Stimulated activated CD4-positive, alpha-beta T cell treated with anti-CD3 and anti-CD28 coated beads, Interleukin-12 subunit alpha, Interleukin-12 subunit beta, amount 100 ng/mL, for 4 hours (primary cell): ENCODE measurements around the gene ANKS1A.
"Not testable (repeated sequence)": the region's sequence is repeated elsewhere in the genome, so short reads cannot be mapped to it uniquely, and the experiment has no call there.

Experiments used
- DNase-seq: peaks from one replicate; pipeline ENCODE4 v3.0.0-alpha.2; 2020

ANKS1A gene

GRCh38 chr6:34884996-34885395, 4.1 kb upstream of the ANKS1A start:
- DNase-seq, result no peak

- DNase-seq, result not testable (repeated sequence)
These were observed 3.2 kb upstream of the ANKS1A start for GRCh38 chr6:34885837-34886236.

DNA sequence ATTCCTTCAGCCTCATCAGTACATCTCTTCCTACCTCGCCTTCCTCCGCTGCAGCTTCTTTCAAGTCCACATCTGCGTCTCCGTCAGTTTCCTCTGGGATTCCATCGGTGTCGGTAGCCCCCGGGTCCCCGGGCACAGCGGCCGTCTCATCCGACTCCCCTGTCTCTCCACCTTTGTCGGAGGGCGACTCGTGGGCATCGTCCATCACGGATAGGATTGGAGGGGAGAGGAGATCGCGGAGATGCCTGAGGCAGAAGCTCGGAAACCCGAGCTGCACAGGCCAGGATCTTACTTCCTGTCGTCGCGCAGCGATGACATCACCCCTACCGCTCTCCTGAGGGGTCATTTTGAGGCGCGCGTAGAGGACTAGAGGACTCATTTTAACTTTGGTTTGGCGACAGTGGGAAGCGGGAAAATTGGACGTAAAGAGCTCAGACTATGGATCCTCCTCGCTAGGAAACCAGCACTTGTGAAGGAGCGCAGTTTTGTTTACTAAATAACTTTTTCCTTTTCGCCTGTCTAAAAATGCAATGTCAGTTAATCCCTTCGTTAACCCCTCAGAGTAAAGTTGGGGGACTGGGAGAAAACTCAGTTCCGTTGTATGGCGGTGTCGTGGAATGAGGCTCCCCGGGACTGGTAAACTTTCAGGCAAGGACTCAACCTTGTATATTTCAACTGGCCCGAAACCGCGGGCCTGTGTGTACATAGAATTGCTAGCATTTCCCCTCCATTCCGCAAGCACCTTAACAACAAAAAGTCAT, 1.1 kb upstream of the ANKS1A start, which contains the start of gene TAF11:
Gene TAF11 (minus strand): TSS at position 290 of the 761 bp plus-strand sequence. CDS start 85 bp downstream, at position 205.
- peak; percentile 86 for DNase-seq

DNA sequence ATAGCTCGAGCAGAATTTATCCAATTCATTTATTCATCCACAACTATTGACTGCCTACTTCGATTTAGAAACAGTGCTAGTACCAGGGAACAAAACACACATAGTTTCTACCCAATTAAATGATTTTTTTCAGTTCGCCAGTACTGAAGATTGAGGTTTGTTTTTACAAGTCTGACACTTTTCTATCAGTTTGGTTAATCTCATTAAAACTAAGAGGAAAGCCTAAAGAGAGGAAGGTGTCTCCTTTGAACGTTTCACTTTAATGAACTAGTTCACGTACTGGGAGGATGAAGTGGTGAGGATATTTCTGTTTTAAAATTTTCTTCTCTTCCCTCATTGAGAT, 570 bp upstream of the ANKS1A start:
- no peak for DNase-seq

DNA sequence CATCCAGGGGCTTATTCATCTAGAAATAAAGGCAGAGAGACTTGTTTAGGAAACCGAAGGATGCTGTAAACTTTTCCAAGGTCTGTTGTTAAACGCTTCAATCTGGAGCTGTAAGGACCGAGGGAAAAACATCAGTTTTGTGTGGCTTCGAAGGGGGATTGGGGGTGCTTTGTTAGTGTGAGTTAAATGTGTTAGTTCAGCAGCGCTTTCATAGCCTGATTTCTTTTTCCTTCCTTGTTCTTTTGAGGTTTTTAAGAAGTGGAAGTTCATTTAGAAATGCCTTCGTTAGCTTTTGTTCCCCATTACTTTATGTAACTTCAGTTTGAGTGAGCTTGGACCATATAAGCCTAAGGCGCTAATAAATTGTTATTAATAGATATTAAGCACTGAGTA, 1.5 kb downstream of the ANKS1A start:
- DNase-seq, result no peak

DNA sequence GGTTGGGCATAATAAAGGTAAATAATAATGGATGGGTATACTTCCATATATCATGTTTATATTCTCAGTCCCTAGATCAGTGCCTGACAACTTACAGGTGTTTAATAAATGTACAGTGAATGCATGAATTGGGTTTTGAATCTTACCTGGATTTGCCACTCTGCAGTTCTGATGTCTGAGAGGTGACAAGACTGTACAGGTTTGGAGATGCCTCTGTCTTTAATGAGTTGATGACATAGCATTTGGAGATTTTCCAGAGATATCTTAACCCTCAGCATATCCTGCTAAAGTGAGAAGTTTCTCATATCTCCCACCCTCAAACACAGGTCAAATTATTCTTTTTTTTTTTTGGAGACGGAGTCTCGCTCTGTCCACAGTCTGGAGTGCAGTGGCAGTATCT, 2.2 kb downstream of the ANKS1A start:
- no peak for DNase-seq

- DNase-seq, result no peak
These were observed 5.6 kb downstream of the ANKS1A start for GRCh38 chr6:34894693-34895092.

DNA sequence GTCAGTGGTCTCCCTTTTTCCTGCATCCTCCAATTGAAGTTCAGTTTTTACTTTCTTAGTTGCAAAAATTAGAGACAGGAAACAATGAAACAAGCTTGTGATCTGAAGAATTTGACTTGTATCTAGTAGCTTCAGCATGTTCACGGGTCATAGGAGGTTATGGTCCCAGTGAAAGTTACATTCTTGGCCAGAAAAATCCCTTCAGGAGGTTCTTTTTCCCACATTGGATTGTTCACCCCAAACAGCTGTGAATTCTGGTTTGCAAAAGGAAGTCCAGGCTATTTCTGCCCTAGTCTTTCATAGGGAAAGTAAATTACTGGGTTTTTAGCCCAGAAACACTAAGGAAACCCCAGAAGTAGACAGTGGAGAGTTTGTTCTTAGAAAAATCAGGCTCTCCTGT, 8.1 kb downstream of the ANKS1A start:
- no peak for DNase-seq

- no peak for DNase-seq
These were observed 8.7 kb downstream of the ANKS1A start for GRCh38 chr6:34897716-34898115.

DNA sequence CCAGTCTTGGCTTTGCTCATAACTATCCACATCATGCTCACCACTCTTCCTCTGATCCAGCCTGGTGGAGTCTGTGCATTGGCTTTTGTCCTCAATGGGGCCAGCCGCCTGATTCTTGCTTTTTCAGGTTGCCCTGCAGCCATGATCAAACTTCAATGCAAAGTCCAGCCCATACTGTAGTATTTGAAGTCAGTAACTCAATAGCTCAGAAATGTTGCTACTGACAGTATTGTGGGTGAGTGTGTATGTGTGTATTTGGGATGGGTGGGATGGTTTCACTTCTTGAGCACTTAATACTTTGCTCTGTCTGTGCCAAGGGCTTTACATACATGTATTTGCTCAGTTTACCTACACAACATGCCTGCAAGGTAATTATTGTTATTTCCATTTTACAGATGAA, 10.7 kb downstream of the ANKS1A start:
- not testable (repeated sequence) for DNase-seq

DNA sequence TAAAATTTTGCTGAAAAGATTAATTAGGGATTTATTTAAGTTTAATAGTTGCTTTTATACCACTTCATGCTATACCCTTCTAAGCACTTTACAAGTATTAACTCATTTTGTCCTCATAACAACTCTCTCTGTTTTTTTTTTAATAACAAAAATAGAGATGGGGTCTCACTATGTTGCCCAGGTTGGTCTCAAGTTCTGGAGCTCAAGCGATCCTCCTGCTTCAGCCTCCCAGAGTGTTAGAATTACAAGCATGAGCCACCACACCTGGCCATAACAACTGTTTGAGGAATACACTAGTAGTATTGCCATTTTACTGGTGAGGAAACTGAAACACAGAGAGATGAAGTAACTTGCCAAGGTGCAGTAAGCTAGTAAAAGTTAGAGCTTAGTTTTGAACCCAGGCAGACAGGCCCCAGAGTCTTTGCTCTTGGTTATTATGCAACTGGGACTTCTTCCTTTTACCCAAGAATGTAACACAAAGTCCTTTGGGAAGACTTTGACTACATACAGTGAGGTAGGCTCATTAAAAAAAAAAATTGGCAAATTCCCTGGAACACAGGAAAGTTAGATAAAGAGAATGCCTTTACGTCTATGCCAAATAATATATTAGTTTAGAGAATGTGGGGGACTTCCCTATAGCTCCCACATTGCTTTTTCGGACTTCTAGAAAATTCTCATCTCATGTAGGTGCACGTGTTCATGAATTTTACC, 11.4 kb downstream of the ANKS1A start:
- DNase-seq, result no peak

DNA sequence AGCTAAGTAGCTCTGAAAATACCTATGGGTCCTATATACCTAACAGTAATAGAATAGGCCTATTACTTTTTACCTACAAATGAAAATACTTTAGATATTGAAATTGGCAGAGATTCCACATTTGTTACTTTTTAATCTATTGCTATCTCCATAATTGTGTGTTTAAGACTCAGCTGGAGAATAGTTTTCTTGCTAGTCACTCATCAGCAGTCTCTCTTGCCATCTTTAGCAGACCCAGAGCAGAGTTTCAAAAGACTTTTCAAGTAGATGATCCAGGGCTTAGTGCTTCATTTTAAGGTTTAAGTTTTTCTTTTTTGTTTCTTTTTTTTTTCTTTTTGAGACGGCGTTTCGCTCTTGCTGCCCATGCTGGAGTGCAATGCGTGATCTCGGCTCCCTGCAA, 12.9 kb downstream of the ANKS1A start:
- no peak for DNase-seq

DNA sequence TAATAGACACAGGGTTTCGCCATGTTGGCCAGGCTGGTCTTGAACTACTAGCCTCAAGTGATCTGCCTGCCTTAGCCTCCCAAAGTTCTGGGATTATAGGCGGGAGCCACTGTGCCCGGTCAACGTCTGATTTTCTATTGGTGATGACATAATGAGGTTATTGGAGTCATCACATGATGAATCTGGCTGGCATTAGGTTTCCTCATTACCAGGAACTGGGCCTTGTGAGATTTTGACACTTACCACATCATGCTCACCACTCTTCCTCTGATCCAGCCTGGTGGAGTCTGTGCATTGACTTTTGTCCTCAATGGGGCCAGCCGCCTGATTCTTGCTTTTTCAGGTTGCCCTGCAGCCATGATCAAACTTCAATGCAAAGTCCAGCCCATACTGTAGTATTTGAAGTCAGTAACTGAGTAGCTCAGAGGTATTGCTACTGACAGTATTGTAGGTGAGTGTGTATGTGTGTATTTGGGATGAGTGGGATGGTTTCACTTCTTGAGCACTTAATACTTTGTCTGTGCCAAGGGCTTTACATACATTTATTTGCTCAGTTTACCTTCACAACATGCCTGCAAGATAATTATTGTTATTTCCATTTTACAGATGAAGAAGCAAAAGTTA, 16.0 kb downstream of the ANKS1A start:
- no peak for DNase-seq

GRCh38 chr6:34906826-34907225, 17.8 kb downstream of the ANKS1A start:
- no peak for DNase-seq

DNA sequence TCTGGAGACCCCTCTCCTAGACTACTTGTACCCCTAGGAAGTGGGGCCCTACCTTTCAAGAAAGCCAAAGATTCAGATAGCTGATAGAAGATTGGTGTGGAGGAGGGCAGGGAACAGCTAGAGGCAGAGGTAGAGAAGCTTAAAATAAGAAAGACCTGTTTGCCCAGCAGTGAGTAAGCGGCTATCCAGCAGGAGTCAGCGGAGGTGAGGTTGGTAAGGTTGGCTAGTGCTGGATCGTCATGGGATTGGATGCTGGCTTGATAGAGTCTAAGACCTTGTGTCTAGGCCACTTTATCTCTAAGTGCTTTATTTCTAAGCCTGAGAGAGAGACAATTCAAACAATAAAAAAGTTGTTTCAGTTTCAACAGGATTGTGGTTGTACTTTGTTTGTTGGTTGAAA, 19.1 kb downstream of the ANKS1A start:
- DNase-seq, result no peak

GRCh38 chr6:34909320-34909883, 20.3 kb downstream of the ANKS1A start:
- no peak for DNase-seq

DNA sequence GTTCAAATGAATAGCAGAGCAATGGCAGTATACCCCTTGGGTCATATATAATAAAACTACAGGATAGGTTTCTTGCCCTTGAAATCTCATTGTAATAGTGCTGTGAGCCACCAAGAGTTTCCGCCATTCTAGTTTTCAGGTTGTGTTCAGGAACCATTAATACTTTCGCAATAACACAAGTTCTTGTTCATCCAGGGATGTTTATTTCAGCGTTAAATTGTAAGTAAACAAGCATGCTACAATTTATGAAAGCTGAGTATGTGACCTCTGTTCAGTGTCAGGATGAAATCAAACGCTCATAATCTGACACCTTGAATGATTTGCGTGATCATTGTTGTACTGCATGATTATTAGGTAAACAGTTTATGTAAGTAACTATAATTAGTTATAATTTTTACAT, 22.8 kb downstream of the ANKS1A start:
- DNase-seq, result no peak

- no peak for DNase-seq
These were observed 23.8 kb downstream of the ANKS1A start for GRCh38 chr6:34912715-34913464.

DNA sequence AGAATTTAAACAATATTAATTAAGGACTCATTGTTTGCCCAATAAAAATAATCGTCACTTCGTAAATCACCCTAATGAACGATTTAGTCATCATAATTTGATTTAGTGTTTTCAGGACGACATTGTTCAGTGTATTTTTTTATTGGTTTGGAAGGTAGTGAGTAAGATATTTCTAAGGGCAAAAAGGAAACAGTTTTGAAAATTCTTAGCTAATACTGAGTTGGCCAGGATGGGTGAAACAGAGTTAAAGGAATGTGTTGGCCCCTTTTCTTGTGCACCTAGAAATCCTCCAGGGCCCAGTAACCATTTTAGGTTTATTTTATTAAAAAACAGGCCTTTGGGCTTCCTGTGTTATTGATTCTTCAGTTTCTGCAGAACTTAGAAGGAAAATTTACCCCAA, 25.3 kb downstream of the ANKS1A start:
- no peak for DNase-seq

- DNase-seq, result no peak
These were observed 27.4 kb downstream of the ANKS1A start for GRCh38 chr6:34916348-34916967.

GRCh38 chr6:34917626-34918285, 28.7 kb downstream of the ANKS1A start:
- no peak for DNase-seq

- no peak for DNase-seq
These were observed 30.6 kb downstream of the ANKS1A start for GRCh38 chr6:34919651-34920050.
